A549 (cell line): Measurements from ENCODE around the gene GOLGA7B. TPM values are rescaled to one million over a fixed set of nuclear protein-coding genes. Genes with fewer than 3 reads are reported as not detected.

Source experiments
- ATAC-seq, 2 experiments: fragments of 200-7000 bp in 1 of 2; fragments of >200 bp in 1 of 2; cut with Nextera tagmentation in 1 of 2; cut with Tn5 transposase in 1 of 2; 3 replicates each; pipeline versions ENCODE4 v1.8.0 to v1.9.1; 2018 to 2020; ENCODE audit warnings: mild to moderate bottlenecking in 1 of 2, moderate library complexity in 1 of 2
- CTCF ChIA-PET: fragments of 300-600 bp; sonication (Branson Sonifier 250); formaldehyde crosslinking; extraction: SDS; loops from one replicate; lab custom pipeline; 2021; ENCODE audit warnings: antibody characterized with exemption, inconsistent platforms; lab: Yijun Ruan, JAX
- POLR2A ChIA-PET: fragments of 350-600 bp; formaldehyde crosslinking; extraction: SDS; loops from one replicate; lab custom pipeline; 2021; ENCODE audit warnings: antibody characterized with exemption, inconsistent platforms; lab: Yijun Ruan, JAX
- DNase-seq, 2 experiments: peaks; one replicate each; pipeline versions ENCODE4 v3.0.0 to v3.0.0-alpha.2; 2011 to 2016; ENCODE audit warnings: low read depth in 1 of 2, low spot score in 1 of 2
- FAIRE-seq: peaks from 2 replicates; lab custom pipeline; 2011; peaks lifted over from hg19 to GRCh38; lab: Jason Lieb, UNC
- H3K27ac ChIP-seq, 2 experiments: fragments of >200 bp; sonication (Bioruptor Twin); formaldehyde crosslinking; 3 replicates each; pipeline ENCODE4 v1.5.1; 2016 to 2017
- H3K4me1 ChIP-seq: fragments of >200 bp; sonication (Bioruptor Twin); formaldehyde crosslinking; 3 replicates; pipeline ENCODE4 v1.6.1; 2016
- H3K4me2 ChIP-seq: fragments of >200 bp; sonication (Bioruptor Twin); formaldehyde crosslinking; 3 replicates; pipeline ENCODE4 v1.6.1; 2016
- H3K4me3 ChIP-seq: fragments of >200 bp; sonication (Bioruptor Twin); formaldehyde crosslinking; 3 replicates; pipeline ENCODE4 v1.5.1; 2016
- H3K9me3 ChIP-seq: fragments of >200 bp; sonication (Bioruptor Twin); formaldehyde crosslinking; 3 replicates; pipeline ENCODE4 v1.6.1; 2016
- ATOH8 ChIP-seq: fragments of 250-450 bp; sonication (Bioruptor Pico); IDR thresholded peaks from 2 replicates; pipeline ENCODE4 v1.5.0; 2020; ENCODE audit warnings: low read depth, mild to moderate bottlenecking, moderate library complexity
- CBX2 ChIP-seq: fragments of 200-600 bp; sonication (generic); IDR thresholded peaks from 2 replicates; pipeline ENCODE4 v1.6.1; 2016; ENCODE audit warnings: low read depth, mild to moderate bottlenecking, borderline replicate concordance
- CTCF ChIP-seq: fragments of >200 bp; sonication (Bioruptor Twin); formaldehyde crosslinking; IDR thresholded peaks from 3 replicates; pipeline ENCODE4 v1.5.1; 2016
- EP300 ChIP-seq, 2 experiments: fragments of >200 bp; sonication (Bioruptor Twin); formaldehyde crosslinking; IDR thresholded peaks; 2 replicates in 1 of 2; 3 replicates in 1 of 2; pipeline ENCODE4 v1.6.1; 2016 to 2017
- FOSL2 ChIP-seq, 2 experiments: fragments of 450-650 bp in 1 of 2; fragments of >200 bp in 1 of 2; sonication (Bioruptor Twin) in 1 of 2; formaldehyde crosslinking; IDR thresholded peaks; 2 replicates each; pipeline versions ENCODE4 v1.5.0 to v1.6.1; 2016 to 2020; ENCODE audit warnings: mild to moderate bottlenecking in 1 of 2, moderate library complexity in 1 of 2
- GATA3 ChIP-seq: IDR thresholded peaks from 2 replicates; pipeline ENCODE4 v1.6.1; 2012; ENCODE audit warnings: borderline replicate concordance
- HOXB13 ChIP-seq: fragments of 250-450 bp; sonication (Bioruptor Pico); IDR thresholded peaks from 2 replicates; pipeline ENCODE4 v1.5.0; 2020; ENCODE audit warnings: low read depth, mild to moderate bottlenecking, moderate library complexity
- HOXB5 ChIP-seq: fragments of 250-450 bp; sonication (Bioruptor Pico); IDR thresholded peaks from 2 replicates; pipeline ENCODE4 v1.5.0; 2020; ENCODE audit warnings: mild to moderate bottlenecking, moderate library complexity
- MAFK ChIP-seq: fragments of 450-650 bp; IDR thresholded peaks from 2 replicates; pipeline ENCODE4 v1.6.1; 2014; ENCODE audit not compliant: partially characterized antibody
- NFE2L2 ChIP-seq: fragments of 150-350 bp; conservative IDR thresholded peaks from 2 replicates; pipeline ENCODE4 v1.6.1; 2014; ENCODE audit warnings: low read length
- PBX3 ChIP-seq: IDR thresholded peaks from 2 replicates; pipeline ENCODE4 v1.6.1; 2012
- POLR2AphosphoS2 ChIP-seq: conservative IDR thresholded peaks from 2 replicates; pipeline ENCODE4 v1.6.1; 2012; ENCODE audit warnings: low read length, improper control_type of control experiment, inconsistent platforms
- RCOR1 ChIP-seq: fragments of 150-350 bp; IDR thresholded peaks from 2 replicates; pipeline ENCODE4 v1.6.1; 2014; ENCODE audit warnings: antibody characterized with exemption, low read length, low read depth
- REST ChIP-seq: fragments of 200-600 bp; sonication (generic); IDR thresholded peaks from 2 replicates; pipeline ENCODE4 v1.6.1; 2016; ENCODE audit warnings: antibody characterized with exemption, mild to moderate bottlenecking, moderate library complexity
- RFX5 ChIP-seq: fragments of 450-650 bp; IDR thresholded peaks from 2 replicates; pipeline ENCODE4 v1.7.1; 2014; ENCODE audit warnings: antibody characterized with exemption, mild to moderate bottlenecking, moderate library complexity
- TP53 ChIP-seq: fragments of 250-450 bp; sonication (Bioruptor Pico); IDR thresholded peaks from 2 replicates; pipeline ENCODE4 v1.5.0; 2021; ENCODE audit warnings: mild to moderate bottlenecking, moderate library complexity
- USF2 ChIP-seq: fragments of 450-650 bp; IDR thresholded peaks from 2 replicates; pipeline ENCODE4 v1.6.1; 2014; ENCODE audit warnings: antibody characterized with exemption
- ZC3H11A ChIP-seq: fragments of 450-650 bp; IDR thresholded peaks from 2 replicates; pipeline ENCODE4 v1.6.1; 2014; ENCODE audit warnings: antibody characterized with exemption, mild to moderate bottlenecking
- ZFP36 ChIP-seq: fragments of 450-650 bp; IDR thresholded peaks from 2 replicates; pipeline ENCODE4 v1.6.1; 2014; ENCODE audit warnings: borderline replicate concordance; ENCODE audit not compliant: partially characterized antibody
- WGBS: methylation state at CpG from one replicate; pipeline ENCODE4 v1.1.6; 2017; ENCODE audit errors: missing lambda C conversion rate; 5-methylcytosine and 5-hydroxymethylcytosine counted together
- polyA plus RNA-seq, 4 experiments: library from polyadenylated mRNA; depleted of rRNA in 3 of 4; stranded (reverse); fragments of >200 nt; fragmentation: RNase III in 1 of 4; extraction: RNeasy Plus Mini Kit Qiagen cat#74134 plus additional on column Dnase treatment in 1 of 4; gene quantifications; 2 replicates in 3 of 4; 3 replicates in 1 of 4; pipeline ENCODE4 v1.2.3, GENCODE V29; 2011 to 2017

Gene GOLGA7B
- polyA plus RNA-seq, 2 of the 4 experiments (the other 2 are of a cell fraction) = 0.62 to 1.5 TPM

GRCh38 chr10:97836446-97836845 is 13.2 kb upstream of the GOLGA7B start:
- CTCF ChIA-PET = interaction anchor here (1.3 to 1.4 kb wide), 2 partner anchors 9 to 45 kb away, joined by 4 to 5 read pairs; no protein-coding TSS in a partner anchor
- no peak overlapping the region for H3K27ac ChIP-seq
- no peak for FAIRE-seq
- POLR2A ChIA-PET = no interaction called here
- H3K9me3 ChIP-seq = peaks cover 12% of the 10 kb centered on the region; the same call in 2 of the 3 replicates
- H3K4me1 ChIP-seq = peaks cover 16% of the 10 kb centered on the region
- H3K4me3 ChIP-seq = no peak overlapping the region
- TF ChIP-seq MAFK = no peak
- TF ChIP-seq CBX2 = no peak
- no peak for TF ChIP-seq REST
- no peak for TF ChIP-seq GATA3
- no peak for TF ChIP-seq EP300 (IDR thresholded peaks at IDR 0.05)
- TF ChIP-seq RCOR1 = no peak
- no peak for TF ChIP-seq USF2
- TF ChIP-seq ZC3H11A = no peak
- TF ChIP-seq ZFP36 = no peak
- TF ChIP-seq HOXB5 = no peak
- TF ChIP-seq PBX3 = no peak
- TF ChIP-seq ATOH8 (CRISPR knock-in tag) = no peak
- no peak for TF ChIP-seq RFX5
- TF ChIP-seq HOXB13 (CRISPR knock-in tag) = no peak
- no peak for TF ChIP-seq NFE2L2
- no peak for TF ChIP-seq CTCF
- no peak for TF ChIP-seq TP53 (CRISPR knock-in tag)
- no peak for TF ChIP-seq FOSL2 (IDR thresholded peaks at IDR 0.05)
- TF ChIP-seq FOSL2 (CRISPR knock-in tag; IDR thresholded peaks at IDR 0.05) = no peak
- TF ChIP-seq POLR2AphosphoS2 = no peak
- DNase-seq = no peak
- WGBS = 68% methylated on average over 2 of the region's 2 CpGs
- no peak for ATAC-seq
- no peak overlapping the region for H3K4me2 ChIP-seq
